NAMALWA (cell line): ENCODE data around the gene PDS5B.

Source experiments
- DNase-seq: peaks from one replicate; pipeline ENCODE4 v3.0.0-alpha.2; 2015; ENCODE audit warnings: low spot score

Gene PDS5B

DNA sequence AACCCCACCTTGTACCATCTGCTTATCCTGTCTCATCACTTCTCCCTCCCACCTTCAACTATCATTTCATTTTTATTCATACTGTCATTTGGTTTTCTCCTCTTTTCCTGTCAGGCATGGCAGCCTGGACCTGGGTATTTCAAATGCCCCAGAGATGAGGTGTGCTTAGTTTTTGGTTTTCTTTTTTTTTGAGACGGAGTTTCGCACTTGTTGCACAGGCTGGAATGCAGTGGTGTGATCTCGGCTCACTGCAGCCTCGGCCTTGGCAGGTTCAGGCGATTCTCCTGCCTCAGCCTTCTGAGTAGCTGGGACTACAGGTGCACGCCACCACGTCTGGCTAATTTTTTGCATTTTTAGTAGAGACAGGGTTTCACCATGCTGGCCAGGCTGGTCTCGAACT, 5.8 kb downstream of the PDS5B start:
- no peak for DNase-seq

DNA sequence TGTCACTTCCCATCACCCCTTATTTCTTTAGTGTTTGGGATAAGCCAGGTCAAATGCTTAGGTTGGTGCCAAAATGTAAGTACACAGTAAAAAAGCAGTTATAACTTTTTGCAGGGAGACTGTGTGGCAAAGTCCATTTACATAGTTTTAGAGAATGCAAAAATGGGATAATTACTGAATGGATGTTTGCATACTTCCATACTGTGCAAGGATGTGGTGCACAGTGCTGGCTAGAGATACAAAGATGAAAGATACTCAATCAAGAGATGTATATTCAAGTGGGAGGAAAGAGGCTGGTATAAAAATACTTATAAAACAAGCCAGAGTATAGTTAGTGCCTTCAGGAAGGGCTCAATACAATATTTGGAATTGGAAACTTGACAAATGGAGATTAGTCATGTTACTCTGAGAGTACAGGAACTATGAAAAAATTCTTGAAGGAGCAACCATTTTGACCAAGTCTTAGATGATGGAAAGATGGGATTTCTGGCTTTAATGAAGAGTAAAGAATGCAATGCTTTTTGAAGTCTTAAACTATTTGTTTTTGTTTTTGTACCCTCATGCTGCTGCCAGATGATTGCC, 8.0 kb downstream of the PDS5B start:
- DNase-seq = no peak

DNA sequence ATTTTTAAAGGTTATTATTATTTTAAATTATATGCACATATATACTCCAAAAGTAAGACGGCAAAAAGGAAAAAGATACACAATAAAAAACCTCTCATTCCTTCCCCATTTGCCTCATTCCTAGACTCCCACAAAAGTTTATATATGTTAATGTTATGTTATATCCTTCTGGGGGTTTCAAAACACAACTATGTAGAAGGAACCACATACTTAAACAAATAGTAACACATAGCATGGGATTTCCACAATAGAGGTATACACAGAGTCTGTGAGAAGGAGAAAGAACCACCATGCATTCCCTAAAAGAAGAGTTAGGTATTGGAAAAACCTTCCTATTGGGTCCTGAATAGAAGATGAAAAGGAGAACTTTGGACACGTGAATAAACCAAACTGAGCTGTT, 9.1 kb downstream of the PDS5B start:
- DNase-seq = no peak

DNA sequence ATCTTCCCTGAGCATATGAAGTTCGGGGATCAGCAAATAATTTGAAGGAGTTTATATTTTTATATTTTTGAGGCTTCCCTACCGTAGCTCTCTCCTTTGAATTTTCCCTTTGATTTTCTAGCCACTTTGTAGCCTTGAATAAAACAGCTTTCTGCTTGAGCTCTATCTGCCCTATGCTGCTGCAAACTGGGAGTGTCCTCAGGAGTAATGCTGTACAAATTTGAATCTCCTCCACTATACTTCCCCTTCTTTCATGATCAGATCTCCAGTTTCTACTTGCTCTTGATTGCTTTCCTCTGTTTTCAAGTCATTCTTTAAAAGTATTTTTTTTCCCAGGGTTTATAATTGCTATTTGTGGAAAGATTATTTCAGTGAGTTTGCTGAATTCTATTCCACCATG, 14.6 kb downstream of the PDS5B start:
- peak; percentile 43 for DNase-seq

DNA sequence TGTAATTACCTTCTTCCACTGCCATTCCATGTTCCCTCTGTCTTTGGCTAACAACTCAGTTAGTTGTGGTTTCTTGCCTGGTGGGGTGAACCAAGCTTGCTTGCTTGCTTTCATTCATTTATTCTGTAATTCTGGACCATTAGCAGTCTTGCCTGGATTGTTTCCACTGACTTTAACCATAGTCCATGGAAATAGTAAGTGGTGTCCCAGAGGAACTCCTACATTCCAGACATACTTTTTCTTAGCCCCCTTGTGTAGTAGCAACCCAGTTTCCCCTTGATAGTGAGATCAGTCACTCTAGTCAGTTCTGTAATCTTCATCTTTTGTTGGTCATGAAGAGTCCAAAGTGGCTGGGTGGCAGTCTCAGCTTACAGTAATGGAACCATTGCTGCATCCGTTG, 23.2 kb downstream of the PDS5B start:
- DNase-seq = no peak

DNA sequence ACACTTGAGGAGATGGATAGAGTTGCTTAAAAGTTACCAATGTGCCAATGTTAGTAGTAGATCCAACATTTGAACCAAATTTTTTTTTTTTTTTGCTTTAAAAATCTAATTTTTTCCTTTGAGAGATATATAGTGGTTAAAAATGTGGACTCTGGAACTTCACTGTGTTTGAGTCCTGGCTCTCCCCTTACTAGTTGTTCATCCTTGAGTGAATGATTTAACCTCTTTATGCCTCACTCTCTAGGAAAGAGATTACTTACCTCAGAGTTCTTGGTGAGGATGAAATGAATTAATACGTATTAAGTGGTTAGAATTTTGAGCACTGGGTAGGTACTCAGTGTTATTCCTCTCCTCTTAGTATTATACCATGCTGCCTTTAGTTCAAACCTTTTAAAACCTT, 24.3 kb downstream of the PDS5B start:
- DNase-seq = no peak

DNA sequence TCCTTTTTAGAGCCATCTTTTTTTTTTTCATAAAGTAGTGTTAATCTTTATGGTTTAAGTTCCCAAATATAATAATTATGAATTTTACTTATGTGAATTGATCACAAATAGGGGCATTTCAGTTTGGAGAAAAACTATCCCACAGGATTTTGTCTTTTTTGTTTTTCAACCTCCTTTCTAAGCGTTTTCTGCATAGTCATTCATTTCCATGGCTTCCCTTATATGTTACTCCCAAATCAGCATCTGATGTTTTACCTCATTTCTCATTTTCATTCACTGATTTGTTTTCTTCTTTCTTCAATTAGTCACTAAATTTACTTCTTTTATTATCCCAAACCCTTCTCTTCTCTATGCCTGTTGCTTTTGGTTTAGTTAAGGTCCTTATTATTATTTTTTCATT, 24.7 kb downstream of the PDS5B start:
- no peak for DNase-seq

DNA sequence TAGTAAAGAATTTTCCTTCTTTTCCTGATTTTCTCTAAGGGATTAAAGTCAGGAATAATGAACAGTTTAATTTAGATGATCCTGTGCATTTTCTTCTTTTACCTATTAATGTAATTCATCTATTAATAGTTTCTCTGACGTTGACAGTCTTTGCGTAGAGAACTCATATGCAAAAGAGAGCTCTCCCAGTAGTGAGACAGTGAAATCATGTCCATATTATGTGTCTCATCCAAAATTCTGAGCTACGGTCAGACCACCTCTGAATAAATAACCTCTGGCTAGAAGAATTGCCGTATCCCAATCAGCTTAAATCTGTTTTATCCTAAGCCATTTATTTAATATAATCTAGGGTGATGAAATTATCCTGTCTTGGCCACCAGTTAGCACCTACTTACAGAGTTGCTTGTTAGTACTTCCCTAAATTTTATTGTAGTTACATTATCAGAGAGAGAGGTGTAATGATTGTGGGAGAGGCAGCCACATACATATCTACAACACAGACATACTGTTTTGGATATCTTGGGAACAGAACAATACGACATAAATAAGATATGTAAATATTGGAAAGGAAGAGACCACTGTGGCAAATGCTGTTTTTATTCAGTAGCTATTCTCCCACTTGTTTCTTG, 30.7 kb downstream of the PDS5B start:
- DNase-seq = no peak

DNA sequence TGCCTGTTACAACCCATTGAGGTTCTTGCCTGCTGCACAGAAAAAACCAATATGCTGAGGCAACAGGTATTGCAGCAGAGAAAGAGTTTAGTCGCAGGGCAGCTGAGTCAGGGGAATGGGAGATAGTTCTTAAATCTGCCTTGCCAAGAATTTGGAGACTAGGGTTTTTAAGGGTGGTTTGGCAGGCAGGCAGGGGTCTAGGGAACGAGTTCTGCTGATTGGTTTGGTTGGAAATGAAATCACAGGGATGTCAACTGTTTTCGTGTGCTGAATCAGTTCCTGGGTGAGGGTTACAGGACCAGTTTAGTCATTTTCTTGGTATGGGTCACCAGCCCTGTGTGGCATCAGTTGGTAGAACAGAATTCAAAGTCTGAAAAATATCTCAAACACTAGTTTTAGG, 36.6 kb downstream of the PDS5B start:
- no peak for DNase-seq

DNA sequence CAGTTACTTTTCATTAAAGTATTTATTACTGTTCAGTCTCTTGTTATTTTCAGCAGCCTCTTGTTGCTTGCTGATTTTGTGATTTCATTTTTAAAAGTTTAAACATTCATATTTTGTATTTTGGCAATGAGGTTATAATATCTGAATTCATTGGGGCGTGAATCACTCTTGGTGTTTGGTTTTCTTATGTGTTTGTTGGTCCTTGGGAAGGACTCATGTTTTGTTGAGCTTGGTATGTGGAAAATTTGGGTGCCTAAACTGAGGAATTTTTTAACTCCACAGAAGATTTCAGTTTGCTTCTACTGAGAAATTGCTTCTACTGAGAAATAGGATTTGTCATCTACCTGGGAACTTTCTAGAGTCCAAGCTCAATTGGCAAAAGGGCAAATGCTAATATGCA, 38.2 kb downstream of the PDS5B start:
- DNase-seq = no peak

DNA sequence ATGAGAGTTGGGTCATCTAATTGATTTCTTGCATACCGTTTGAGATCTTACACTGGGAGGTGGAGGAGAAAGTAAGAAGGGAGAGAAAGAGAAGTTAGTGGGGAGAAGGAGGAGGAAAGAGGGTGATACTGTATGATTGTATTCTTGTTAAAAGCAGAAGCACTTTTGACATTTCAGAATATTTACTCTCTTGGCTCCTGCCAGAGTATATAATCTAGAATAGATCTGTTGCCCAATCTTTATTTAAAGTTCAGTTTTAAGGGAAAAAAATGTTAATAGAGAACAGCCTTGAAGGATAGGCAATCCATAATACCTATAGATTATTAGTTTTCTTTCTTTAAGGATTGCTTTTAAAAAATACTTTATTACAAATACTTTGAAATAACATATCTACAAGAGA, 41.5 kb downstream of the PDS5B start:
- no peak for DNase-seq

DNA sequence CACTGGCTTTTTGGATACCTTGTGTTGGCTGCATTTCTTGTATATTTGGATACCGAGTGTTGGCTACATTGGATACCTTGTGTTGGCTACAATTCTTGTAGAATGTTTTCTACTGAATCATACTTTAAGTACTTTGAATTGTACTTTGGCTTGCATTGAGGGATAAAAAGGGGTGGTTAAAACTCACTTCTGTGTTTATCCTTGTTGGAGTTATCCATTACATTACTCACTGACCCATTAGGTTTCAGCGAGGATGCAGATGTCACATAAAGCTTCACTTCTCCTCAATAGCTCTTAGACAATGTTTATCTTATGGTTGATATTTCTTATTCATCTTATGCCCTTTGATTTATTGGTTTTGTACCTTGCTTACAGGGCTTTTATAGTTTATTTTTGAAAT, 43.1 kb downstream of the PDS5B start:
- DNase-seq = no peak

DNA sequence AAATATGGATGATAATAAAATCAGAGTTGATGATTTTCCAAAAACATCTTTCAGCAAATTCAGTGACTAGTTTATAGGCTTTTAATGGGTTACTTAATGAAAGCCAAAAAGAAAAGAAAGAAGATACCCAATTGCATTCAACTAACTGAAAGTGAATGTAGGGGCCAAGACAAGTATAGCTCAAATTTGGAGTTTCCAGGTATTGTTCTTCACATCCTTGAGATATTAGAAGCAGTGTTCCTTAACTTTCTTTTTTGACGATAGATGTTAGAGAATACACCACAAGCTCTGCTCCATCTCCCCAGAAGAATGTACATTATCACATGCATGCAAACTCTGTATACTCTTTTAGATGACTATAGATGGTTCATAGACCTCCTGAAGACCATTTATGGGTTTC, 43.6 kb downstream of the PDS5B start:
- no peak for DNase-seq

DNA sequence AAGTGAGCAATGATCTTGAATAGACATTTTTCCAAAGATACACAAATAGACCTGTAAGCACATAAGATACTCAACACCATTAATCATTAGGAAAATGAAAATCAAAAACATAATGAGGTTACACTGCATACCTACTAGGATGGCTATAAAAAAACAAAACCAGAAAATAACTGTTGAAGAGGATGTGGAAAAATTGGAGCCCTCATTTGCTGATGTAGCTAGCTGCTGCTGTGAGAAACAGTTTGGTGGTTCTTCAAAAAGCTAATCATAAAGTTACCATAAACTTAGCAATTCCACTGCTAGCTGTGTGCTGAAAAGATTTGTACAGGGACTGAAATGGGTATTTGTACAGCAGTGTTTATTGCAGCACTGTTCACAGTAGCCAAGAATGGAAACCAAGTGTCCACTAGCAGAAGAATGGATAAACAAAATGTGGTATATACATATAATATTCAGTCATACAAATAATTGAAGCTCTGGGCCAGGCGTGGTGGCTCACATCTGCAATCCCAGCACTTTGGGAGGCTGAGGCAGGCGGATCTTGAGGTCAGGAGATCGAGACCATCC, 46.2 kb downstream of the PDS5B start:
- DNase-seq = no peak

DNA sequence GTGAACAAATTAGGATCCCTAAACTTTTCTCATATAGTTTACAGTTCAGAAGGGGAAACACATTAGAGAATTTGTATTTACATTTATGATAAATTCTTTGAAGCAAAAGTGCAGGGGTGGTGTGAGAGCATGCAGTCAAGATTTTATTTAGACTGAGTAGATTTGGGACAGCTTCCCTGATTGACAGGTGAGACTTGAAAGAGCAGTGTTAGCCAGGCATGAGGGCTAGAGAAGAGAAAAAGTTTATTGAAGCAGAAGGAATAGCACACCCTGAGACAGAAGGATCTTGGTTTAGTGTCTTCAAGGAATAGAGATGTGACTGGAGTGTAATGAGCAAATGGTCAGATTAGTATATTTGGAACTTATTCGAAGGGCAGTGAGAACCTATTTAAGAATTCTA, 50.5 kb downstream of the PDS5B start:
- no peak for DNase-seq

DNA sequence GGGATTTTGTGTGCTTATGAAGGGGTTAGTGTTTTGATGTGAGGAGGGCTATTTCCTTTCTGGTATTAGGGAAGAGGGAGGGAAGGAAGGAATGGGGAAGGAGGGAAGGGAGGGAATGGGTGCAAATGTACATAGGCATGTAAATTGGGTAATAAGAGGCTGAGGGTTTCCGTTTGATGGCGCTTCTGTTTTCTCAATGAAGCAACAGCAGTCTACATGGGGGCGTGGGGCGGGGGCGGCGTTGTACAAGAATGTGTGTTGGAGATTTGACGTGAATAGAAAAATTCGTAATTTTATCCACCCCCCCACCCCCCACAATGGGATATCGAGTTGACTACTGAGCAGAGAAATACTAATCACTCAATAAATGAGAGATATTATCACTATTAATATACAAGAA, 52.5 kb downstream of the PDS5B start:
- no peak for DNase-seq

DNA sequence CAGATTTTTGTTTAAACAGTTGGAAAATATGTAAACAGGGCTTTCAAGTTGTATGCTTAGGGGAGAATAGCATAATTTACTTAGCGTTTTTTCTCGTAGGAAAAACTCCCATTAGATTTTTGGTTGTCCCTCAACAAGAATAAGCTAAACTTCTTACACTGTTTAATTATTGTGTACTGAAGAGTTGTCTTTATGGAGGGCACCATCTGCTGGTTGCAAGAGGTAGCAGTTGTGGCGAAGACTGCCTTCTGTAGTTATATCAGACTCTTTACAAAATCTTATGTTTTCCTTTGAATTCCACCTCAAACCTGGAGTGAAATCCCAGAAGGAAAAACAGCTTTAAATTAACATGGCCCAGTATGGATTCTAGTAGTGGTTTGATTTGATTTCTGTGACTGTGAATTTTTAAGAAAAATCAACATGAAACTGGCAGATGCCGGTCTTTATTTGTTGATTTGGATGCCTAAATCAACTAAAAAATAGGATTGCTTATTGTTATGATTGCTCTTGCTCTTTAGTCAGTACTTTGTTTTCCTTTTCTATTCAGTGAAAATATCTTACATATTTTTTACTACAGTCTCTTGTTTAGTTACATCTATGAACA, 53.4 kb downstream of the PDS5B start:
- DNase-seq = peak; percentile 77

DNA sequence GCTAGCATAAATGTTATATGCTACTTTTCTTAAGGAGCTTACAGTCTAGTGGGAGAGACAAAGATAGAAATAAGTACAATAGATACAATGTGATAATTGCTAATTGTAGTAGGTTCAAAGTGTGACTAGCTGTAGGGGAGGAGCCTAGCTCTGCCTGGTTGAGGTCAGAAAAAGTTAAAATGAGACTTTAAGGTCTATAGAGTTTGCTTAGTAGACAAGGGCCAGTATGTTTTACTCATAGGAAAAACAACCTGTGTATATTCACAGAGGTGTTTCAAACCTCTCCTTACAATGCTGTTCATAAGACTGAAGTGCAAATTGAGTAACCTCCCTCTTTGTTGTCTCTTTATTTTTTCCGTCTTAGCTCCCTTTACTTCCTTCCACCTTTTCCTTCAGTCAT, 56.1 kb downstream of the PDS5B start:
- DNase-seq = no peak

DNA sequence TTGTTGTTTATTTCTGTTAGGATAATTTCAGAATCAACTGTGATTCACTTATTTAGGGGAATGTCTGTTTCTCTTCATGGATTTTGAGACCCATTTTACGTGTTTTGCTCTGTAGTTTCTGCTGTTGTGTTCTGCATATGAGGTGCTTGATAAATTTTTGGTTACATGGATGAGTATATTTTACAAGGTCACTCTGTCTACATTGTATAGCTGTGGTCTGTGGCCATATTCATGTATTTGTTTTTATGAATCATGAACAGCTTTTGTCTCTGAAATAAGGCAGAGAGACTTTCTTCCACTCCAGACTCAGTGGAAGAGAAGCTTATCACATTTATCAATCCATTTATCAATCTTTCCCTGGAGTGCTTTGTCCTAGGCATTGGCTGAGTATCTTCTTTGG, 56.6 kb downstream of the PDS5B start:
- no peak for DNase-seq

DNA sequence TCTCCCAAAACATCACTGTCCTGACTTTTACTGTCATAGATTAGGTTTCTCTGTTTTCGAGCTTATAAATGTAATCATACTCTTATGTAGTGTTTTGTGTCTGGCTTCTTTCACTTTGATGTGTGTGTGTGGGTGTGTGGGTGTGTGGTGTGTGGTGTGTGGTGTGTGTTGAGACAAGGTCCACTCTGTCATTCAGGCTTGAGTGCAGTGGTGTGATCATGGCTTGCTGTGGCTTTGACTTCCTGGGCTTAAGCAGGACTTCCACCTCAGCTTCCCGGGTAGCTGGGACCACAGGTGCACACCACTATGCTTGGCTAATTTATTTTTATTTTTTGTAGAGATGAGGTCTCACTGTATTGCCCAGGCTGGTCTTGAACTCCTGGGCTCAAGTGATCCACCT, 59.6 kb downstream of the PDS5B start:
- DNase-seq = peak; percentile 27

DNA sequence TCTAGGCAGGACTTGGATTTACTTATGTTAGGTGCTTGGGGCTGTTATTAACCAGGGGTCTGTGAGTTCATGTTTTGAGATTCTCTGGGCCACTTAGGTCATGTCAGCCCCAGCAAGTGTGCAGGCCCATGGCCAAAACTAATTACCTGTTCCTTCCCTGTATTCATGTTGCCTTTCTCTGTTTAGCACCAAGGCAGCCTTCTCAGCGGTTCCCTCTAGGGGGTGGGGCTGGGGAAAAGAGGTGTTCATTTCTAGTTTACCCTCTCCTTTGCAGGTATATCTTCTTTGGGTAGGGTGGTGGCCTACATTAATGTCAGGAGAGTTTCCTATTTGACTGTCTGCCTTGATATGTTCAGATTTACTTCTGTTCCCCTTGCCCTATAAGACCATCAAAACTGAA, 61.7 kb downstream of the PDS5B start:
- no peak for DNase-seq

DNA sequence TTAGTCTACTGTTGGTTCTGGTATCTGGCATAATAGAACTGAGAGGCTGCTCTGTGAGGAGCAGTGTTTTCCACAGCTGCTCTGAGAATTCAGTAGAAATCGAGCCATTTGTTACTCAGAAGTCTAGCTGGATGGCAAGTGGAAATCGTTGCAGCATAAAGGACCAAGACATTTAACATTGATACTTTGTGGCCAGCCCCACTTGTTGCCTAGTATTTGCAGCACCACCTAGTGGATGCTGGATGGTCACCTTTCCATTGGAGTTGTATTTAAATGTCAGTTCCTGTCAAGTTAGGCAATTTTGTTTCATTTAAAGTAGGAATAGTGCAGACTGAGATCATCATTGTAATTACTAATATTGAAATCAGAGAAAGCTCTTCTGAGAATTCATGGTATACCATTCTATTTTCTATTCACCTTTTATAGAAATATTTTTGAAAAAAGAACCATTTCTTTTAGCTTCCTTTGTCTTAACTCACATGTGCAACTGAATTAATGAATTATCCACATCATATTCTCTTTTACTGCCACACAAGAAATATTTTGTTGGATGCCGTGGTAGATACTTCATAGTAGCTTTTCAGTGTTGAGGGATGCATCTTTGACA, 64.6 kb downstream of the PDS5B start:
- peak; percentile 84 for DNase-seq

DNA sequence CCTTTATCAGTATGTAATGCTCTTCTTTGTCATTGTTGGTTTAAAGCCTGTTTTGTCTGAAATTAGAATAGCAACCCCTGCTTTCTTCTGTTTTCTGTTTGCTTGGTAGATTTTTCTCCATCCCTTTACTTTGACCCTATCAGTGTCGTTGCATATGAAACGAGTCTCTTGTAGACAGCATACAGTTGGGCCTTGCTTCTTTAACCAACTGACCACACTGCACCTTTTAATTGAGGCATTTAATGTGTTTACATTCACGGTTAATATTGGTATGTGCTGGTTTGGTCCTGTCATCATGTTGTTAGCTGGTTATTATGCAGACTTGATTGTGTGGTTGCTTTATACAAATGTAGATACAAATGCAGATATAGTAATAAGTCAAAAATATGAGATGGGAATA, 71.1 kb downstream of the PDS5B start:
- no peak for DNase-seq
